H9 (cell line): ENCODE data around the gene PCYT1A. TPM values are rescaled to one million over a fixed set of nuclear protein-coding genes. Genes with fewer than 3 reads are reported as not detected.

Experiments used
- DNase-seq: peaks from one replicate; pipeline ENCODE4 v3.0.0-alpha.2; 2017
- H2AFZ ChIP-seq: one replicate; pipeline ENCODE4 v1.6.1; 2013; ENCODE audit warnings: mild to moderate bottlenecking, low read length, control low read depth, moderate library complexity
- H2AK5ac ChIP-seq: 2 replicates; pipeline ENCODE4 v1.6.1; 2013; ENCODE audit warnings: low read length, control low read depth, mixed read lengths; ENCODE audit not compliant: insufficient read length
- H2BK120ac ChIP-seq: one replicate; pipeline ENCODE4 v1.6.1; 2013; ENCODE audit warnings: low read depth, mild to moderate bottlenecking, low read length, control low read depth, inconsistent platforms; ENCODE audit not compliant: poor library complexity, severe bottlenecking
- H2BK12ac ChIP-seq: 2 replicates; pipeline ENCODE4 v1.6.1; 2013; ENCODE audit warnings: low read length, control low read depth, mixed read lengths, low read depth; ENCODE audit not compliant: insufficient read length
- H2BK15ac ChIP-seq: 2 replicates; pipeline ENCODE4 v1.6.1; 2013; ENCODE audit warnings: low read depth, low read length, control low read depth
- H2BK20ac ChIP-seq: one replicate; pipeline ENCODE4 v1.6.1; 2013; ENCODE audit warnings: low read depth, mild to moderate bottlenecking, low read length, control low read depth, inconsistent platforms; ENCODE audit not compliant: poor library complexity, severe bottlenecking
- H2BK5ac ChIP-seq: 2 replicates; pipeline ENCODE4 v1.6.1; 2013; ENCODE audit warnings: low read length, control low read depth, mixed read lengths; ENCODE audit not compliant: insufficient read length
- H3K14ac ChIP-seq: 2 replicates; pipeline ENCODE4 v1.6.1; 2013; ENCODE audit warnings: low read length, control low read depth; ENCODE audit not compliant: insufficient read depth
- H3K18ac ChIP-seq: 2 replicates; pipeline ENCODE4 v1.6.1; 2013; ENCODE audit warnings: low read depth, mild to moderate bottlenecking, mixed read lengths, low read length, control low read depth; ENCODE audit not compliant: insufficient read length
- H3K23ac ChIP-seq: 2 replicates; pipeline ENCODE4 v1.6.1; 2013; ENCODE audit warnings: low read length, control low read depth, mixed read lengths, low read depth; ENCODE audit not compliant: insufficient read length
- H3K23me2 ChIP-seq: 2 replicates; pipeline ENCODE4 v1.6.1; 2013; ENCODE audit warnings: low read depth, mild to moderate bottlenecking, mixed read lengths, low read length, control low read depth; ENCODE audit not compliant: insufficient read length, poor library complexity, severe bottlenecking
- H3K27ac ChIP-seq: 2 replicates; pipeline ENCODE4 v1.5.1; 2013; ENCODE audit warnings: low read length, control low read depth, mixed read lengths, low read depth; ENCODE audit not compliant: insufficient read length
- H3K27me3 ChIP-seq: 2 replicates; pipeline ENCODE4 v1.6.1; 2013; ENCODE audit warnings: low read length, control low read depth, inconsistent platforms; ENCODE audit not compliant: insufficient read depth
- H3K4ac ChIP-seq: 2 replicates; pipeline ENCODE4 v1.6.1; 2013; ENCODE audit warnings: low read depth, mild to moderate bottlenecking, control low read depth, inconsistent platforms, low read length, moderate library complexity
- H3K4me1 ChIP-seq: 2 replicates; pipeline ENCODE4 v1.6.1; 2013; ENCODE audit warnings: low read length, control low read depth, inconsistent platforms; ENCODE audit not compliant: insufficient read depth
- H3K4me2 ChIP-seq: 2 replicates; pipeline ENCODE4 v1.6.1; 2013; ENCODE audit warnings: low read length, control low read depth, mixed read lengths; ENCODE audit not compliant: insufficient read length, insufficient read depth
- H3K56ac ChIP-seq: 2 replicates; pipeline ENCODE4 v1.6.1; 2013; ENCODE audit warnings: low read depth, mild to moderate bottlenecking, mixed read lengths, low read length, control low read depth; ENCODE audit not compliant: insufficient read length
- H3K79me1 ChIP-seq: 2 replicates; pipeline ENCODE4 v1.6.1; 2013; ENCODE audit warnings: low read depth, mild to moderate bottlenecking, moderate library complexity, low read length, control low read depth, inconsistent platforms; ENCODE audit not compliant: insufficient read depth, poor library complexity, severe bottlenecking
- H3K79me2 ChIP-seq: 2 replicates; pipeline ENCODE4 v1.6.1; 2013; ENCODE audit warnings: low read length, control low read depth, inconsistent platforms; ENCODE audit not compliant: insufficient read depth
- H3K9ac ChIP-seq: 2 replicates; pipeline ENCODE4 v1.6.1; 2013; ENCODE audit warnings: low read length, control low read depth, mixed read lengths; ENCODE audit not compliant: insufficient read length; ENCODE audit errors: extremely low read depth
- H3K9me3 ChIP-seq: one replicate; pipeline ENCODE4 v1.6.1; 2013; ENCODE audit warnings: low read depth, low read length, inconsistent platforms; ENCODE audit not compliant: control insufficient read depth
- H3T11ph ChIP-seq: one replicate; pipeline ENCODE4 v1.6.1; 2013; ENCODE audit warnings: mild to moderate bottlenecking, low read length, control low read depth, inconsistent platforms
- H4K20me1 ChIP-seq: one replicate; pipeline ENCODE4 v1.6.1; 2013; ENCODE audit not compliant: control insufficient read depth, insufficient read length, insufficient read depth
- H4K5ac ChIP-seq: 2 replicates; pipeline ENCODE4 v1.6.1; 2013; ENCODE audit warnings: low read depth, mild to moderate bottlenecking, mixed read lengths, low read length, control low read depth; ENCODE audit not compliant: insufficient read length
- H4K8ac ChIP-seq: replicated peaks from 2 replicates; pipeline ENCODE4 v1.6.1; 2013; ENCODE audit warnings: low read length, control low read depth, mixed read lengths, low read depth; ENCODE audit not compliant: insufficient read length
- H4K91ac ChIP-seq: 2 replicates; pipeline ENCODE4 v1.6.1; 2013; ENCODE audit warnings: low read depth, mild to moderate bottlenecking, moderate library complexity, mixed read lengths, low read length, control low read depth; ENCODE audit not compliant: insufficient read length
- H3K27ac Mint-ChIP-seq, 3 experiments: 2 replicates in 2 of 3; 3 replicates in 1 of 3; pipeline ENCODE4 v1.8.0; 2020 to 2021; ENCODE audit warnings: mixed read lengths in 3 of 3, mild to moderate bottlenecking in 1 of 3, moderate library complexity in 1 of 3
- H3K27me3 Mint-ChIP-seq: 2 replicates; pipeline ENCODE4 v1.8.0; 2021; ENCODE audit warnings: low read depth, mild to moderate bottlenecking, moderate library complexity, mixed read lengths
- H3K36me3 Mint-ChIP-seq, 3 experiments: 2 replicates in 2 of 3; 3 replicates in 1 of 3; pipeline ENCODE4 v1.8.0; 2020 to 2021; ENCODE audit warnings: low read depth in 3 of 3, mixed read lengths in 3 of 3; ENCODE audit not compliant: insufficient read depth in 1 of 3
- H3K4me1 Mint-ChIP-seq, 2 experiments: 2 replicates each; pipeline ENCODE4 v1.8.0; 2020; ENCODE audit warnings: mixed read lengths in 2 of 2
- H3K4me3 Mint-ChIP-seq, 2 experiments: 2 replicates in 1 of 2; 3 replicates in 1 of 2; pipeline ENCODE4 v1.8.0; 2020 to 2021; ENCODE audit warnings: mild to moderate bottlenecking in 2 of 2, mixed read lengths in 2 of 2, moderate library complexity in 1 of 2
- H3K9me3 Mint-ChIP-seq, 2 experiments: 2 replicates in 1 of 2; 3 replicates in 1 of 2; pipeline ENCODE4 v1.8.0; 2020; ENCODE audit warnings: mild to moderate bottlenecking in 2 of 2, mixed read lengths in 2 of 2, moderate library complexity in 1 of 2
- WGBS: extraction: QIAGEN DNeasy Blood & Tissue Kit; methylation state at CpG from one replicate; pipeline ENCODE4 v1.1.7; 2013; ENCODE audit warnings: missing lambda C conversion rate, low lambda C conversion rate, mixed read lengths; ENCODE audit not compliant: insufficient read length; ENCODE audit errors: extremely low coverage; 5-methylcytosine and 5-hydroxymethylcytosine counted together
- total RNA-seq: library from RNA; stranded (reverse); gene quantifications from 2 replicates; pipeline ENCODE4 v1.2.1, GENCODE V29; 2021
- TF ChIP-seq, protein P1 (sequence below): fragments of 200-600 bp; sonication (generic); conservative IDR thresholded peaks from 3 replicates; pipeline ENCODE4 v1.8.0; 2021; ENCODE audit warnings: antibody characterized with exemption, mild to moderate bottlenecking

The PCYT1A gene
- total RNA-seq, 1 experiment from 2014 or later, result 31.6 TPM

DNA sequence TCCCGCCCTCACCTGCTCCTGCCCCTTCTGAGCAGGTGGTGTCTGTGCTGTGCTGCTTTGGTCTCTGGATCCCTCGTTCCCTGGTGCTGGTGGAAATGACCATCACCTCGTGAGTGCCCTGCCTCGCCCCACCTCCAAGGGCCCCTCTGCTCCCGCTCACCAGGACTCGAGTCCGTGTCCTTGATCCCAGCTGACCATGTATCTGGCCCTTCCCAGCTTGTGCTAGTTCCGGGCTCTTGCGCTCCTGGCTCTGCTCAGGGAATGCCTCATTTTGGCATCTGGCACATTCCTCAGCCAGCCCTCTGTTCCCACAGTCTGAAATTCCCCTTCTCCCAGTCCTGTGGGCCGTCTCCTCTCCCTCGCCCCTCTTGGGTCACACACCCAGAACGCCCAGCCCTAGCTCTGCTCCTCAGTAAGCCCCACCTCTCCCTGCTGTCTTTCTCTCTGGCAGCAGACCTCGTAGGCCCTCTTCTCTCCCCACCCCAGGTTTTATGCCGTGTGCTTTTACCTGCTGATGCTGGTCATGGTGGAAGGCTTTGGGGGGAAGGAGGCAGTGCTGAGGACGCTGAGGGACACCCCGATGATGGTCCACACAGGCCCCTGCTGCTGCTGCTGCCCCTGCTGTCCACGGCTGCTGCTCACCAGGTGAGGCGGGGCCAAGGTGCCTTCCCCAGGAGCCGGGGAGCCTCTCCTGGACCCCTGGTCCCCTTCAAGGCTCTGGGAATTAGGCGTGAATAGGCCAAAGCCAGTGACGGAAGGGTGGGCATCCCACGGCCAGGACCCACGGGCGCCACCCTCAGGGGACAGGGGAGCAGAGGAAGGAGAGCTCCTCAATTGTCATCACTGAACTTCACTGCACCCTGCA, 59.7 kb downstream of the PCYT1A start:
- Histone ChIP-seq H4K5ac (no peak overlapping the region), H2BK5ac (no peak overlapping the region), H3K9ac (no peak overlapping the region), H2BK120ac (no peak overlapping the region), H4K91ac (no peak overlapping the region), H4K8ac (no peak overlapping the region), H3K4me1 (no peaks in the 10 kb centered on the region), H3K79me1 (no peaks in the 10 kb centered on the region), H3K27ac (no peak overlapping the region), H2AK5ac (no peak overlapping the region), H3K14ac (no peak overlapping the region), H2AFZ (no peak overlapping the region), H3K9me3 (no peaks in the 10 kb centered on the region), H2BK12ac (no peak overlapping the region), H3K18ac (no peak overlapping the region), H3K4me2 (no peak overlapping the region), H3K27me3 (no peaks in the 10 kb centered on the region), H2BK20ac (no peak overlapping the region), H4K20me1 (no peaks in the 10 kb centered on the region), H3K23me2 (peaks cover 5% of the 10 kb centered on the region), H3T11ph (no peak overlapping the region), H3K79me2 (no peaks in the 10 kb centered on the region), H3K56ac (no peak overlapping the region), H2BK15ac (no peak overlapping the region), H3K4ac (no peak overlapping the region), H3K23ac (no peak overlapping the region)
- H3K27me3 Mint-ChIP-seq, result no peaks in the 10 kb centered on the region; the same call in 1 of the 2 replicates
- TF ChIP-seq, protein P1, sequence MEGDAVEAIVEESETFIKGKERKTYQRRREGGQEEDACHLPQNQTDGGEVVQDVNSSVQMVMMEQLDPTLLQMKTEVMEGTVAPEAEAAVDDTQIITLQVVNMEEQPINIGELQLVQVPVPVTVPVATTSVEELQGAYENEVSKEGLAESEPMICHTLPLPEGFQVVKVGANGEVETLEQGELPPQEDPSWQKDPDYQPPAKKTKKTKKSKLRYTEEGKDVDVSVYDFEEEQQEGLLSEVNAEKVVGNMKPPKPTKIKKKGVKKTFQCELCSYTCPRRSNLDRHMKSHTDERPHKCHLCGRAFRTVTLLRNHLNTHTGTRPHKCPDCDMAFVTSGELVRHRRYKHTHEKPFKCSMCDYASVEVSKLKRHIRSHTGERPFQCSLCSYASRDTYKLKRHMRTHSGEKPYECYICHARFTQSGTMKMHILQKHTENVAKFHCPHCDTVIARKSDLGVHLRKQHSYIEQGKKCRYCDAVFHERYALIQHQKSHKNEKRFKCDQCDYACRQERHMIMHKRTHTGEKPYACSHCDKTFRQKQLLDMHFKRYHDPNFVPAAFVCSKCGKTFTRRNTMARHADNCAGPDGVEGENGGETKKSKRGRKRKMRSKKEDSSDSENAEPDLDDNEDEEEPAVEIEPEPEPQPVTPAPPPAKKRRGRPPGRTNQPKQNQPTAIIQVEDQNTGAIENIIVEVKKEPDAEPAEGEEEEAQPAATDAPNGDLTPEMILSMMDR, result no peak; the same call in 2 of the 3 replicates
- H3K4me1 Mint-ChIP-seq, result peaks cover 4 to 9% of the 10 kb centered on the region in 2 experiments; a peak in 3 of 4 replicates
- peak overlapping the region in 1 of 2 experiments; percentile 26; a peak in 1 of 5 replicates for H3K4me3 Mint-ChIP-seq
- H3K9me3 Mint-ChIP-seq, result no peaks in the 10 kb centered on the region
- peak overlapping the region in 1 of 3 experiments; percentile 81; a peak in 3 of 7 replicates for H3K27ac Mint-ChIP-seq
- H3K36me3 Mint-ChIP-seq, result peaks cover 0 to 4% (median 0%) of the 10 kb centered on the region in 3 experiments; a peak in 3 of 7 replicates
- DNase-seq, result no peak
- WGBS, result no CpG with 5 or more reads among the region's 24 CpGs
